Activated T-helper 2 cell treated with anti-CD3 and anti-CD28 coated beads, Interferon-gamma antibody, Interleukin-2, Interleukin-4, amounts not matched to agents 10 μg/mL and 5 μg/mL and 100 μg/mL, durations not matched to agents 14 hours and 24 hours and 36 hours (primary cell): ENCODE measurements around the gene FANCC. TPM values are rescaled to one million over a fixed set of nuclear protein-coding genes. Genes with fewer than 3 reads are reported as not detected.

Experiments used
- DNase-seq: peaks from one replicate; pipeline ENCODE4 v3.0.0; 2021; ENCODE audit warnings: low spot score
- H3K27ac Mint-ChIP-seq: one replicate; pipeline ENCODE4 v1.8.0; 2021; ENCODE audit warnings: mixed read lengths
- H3K27me3 Mint-ChIP-seq: one replicate; pipeline ENCODE4 v1.8.0; 2021; ENCODE audit warnings: low read depth, mixed read lengths
- H3K36me3 Mint-ChIP-seq: one replicate; pipeline ENCODE4 v1.8.0; 2021; ENCODE audit warnings: low read depth, mixed read lengths
- H3K4me1 Mint-ChIP-seq: one replicate; pipeline ENCODE4 v1.8.0; 2021; ENCODE audit warnings: low read depth, mixed read lengths
- H3K4me3 Mint-ChIP-seq: one replicate; pipeline ENCODE4 v1.8.0; 2021; ENCODE audit warnings: low read depth, mild to moderate bottlenecking, moderate library complexity, mixed read lengths
- H3K9me3 Mint-ChIP-seq: one replicate; pipeline ENCODE4 v1.8.0; 2021; ENCODE audit warnings: mixed read lengths
- intact Hi-C: fragments of 100-400 bp; cut with micrococcal nuclease; formaldehyde crosslinking; loops from one replicate; pipeline ENCODE4 v1.15.1; 2023
- total RNA-seq: library from RNA; stranded (reverse); gene quantifications from 2 replicates; pipeline ENCODE4 v1.2.3, GENCODE V29; 2022

FANCC gene
- total RNA-seq, 1 donor from 2014 or later = 16.8 TPM

- H3K4me3 Mint-ChIP-seq = no peak overlapping the region
- no peak overlapping the region for H3K27ac Mint-ChIP-seq
- no peaks in the 10 kb centered on the region for H3K9me3 Mint-ChIP-seq
- H3K36me3 Mint-ChIP-seq = no peaks in the 10 kb centered on the region
- H3K27me3 Mint-ChIP-seq = no peaks in the 10 kb centered on the region
- intact Hi-C loops = no loop called here
- no peaks in the 10 kb centered on the region for H3K4me1 Mint-ChIP-seq
- DNase-seq = no peak
Measured at GRCh38 chr9:95098391-95098921, 219.1 kb downstream of the FANCC start.

- no peaks in the 10 kb centered on the region for H3K9me3 Mint-ChIP-seq
- no peaks in the 10 kb centered on the region for H3K36me3 Mint-ChIP-seq
- no peaks in the 10 kb centered on the region for H3K27me3 Mint-ChIP-seq
- H3K4me1 Mint-ChIP-seq = peaks cover 7% of the 10 kb centered on the region
- DNase-seq = no peak
- intact Hi-C loops = no loop called here
- H3K4me3 Mint-ChIP-seq = no peak overlapping the region
- H3K27ac Mint-ChIP-seq = no peak overlapping the region
Measured at GRCh38 chr9:95097279-95097678, 220.2 kb downstream of the FANCC start.

DNA sequence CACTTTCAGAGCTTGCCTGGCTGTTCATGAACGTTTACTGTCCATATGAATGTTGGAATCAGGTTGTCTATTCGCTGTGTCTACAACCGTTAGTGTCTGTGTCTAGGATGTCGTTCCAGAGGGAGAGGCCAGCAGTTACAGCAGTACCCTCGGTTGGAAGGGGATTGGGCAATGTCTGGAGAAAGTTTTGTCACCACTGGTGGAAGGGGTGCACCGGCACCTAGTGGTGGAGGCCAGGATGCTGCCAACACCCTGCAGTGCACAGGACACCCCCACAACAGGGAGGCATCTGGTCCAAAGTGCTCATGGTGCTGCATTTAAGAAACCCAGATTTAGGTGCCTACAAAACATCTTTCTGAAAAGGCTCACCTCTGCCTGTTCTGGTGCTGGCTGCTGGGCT is 220.7 kb downstream of the FANCC start:
- no peak for DNase-seq
- no peaks in the 10 kb centered on the region for H3K36me3 Mint-ChIP-seq
- no peak overlapping the region for H3K4me3 Mint-ChIP-seq
- no peaks in the 10 kb centered on the region for H3K27me3 Mint-ChIP-seq
- no peak overlapping the region for H3K27ac Mint-ChIP-seq
- peaks cover 7% of the 10 kb centered on the region for H3K4me1 Mint-ChIP-seq
- intact Hi-C loops = no loop called here
- no peaks in the 10 kb centered on the region for H3K9me3 Mint-ChIP-seq

DNA sequence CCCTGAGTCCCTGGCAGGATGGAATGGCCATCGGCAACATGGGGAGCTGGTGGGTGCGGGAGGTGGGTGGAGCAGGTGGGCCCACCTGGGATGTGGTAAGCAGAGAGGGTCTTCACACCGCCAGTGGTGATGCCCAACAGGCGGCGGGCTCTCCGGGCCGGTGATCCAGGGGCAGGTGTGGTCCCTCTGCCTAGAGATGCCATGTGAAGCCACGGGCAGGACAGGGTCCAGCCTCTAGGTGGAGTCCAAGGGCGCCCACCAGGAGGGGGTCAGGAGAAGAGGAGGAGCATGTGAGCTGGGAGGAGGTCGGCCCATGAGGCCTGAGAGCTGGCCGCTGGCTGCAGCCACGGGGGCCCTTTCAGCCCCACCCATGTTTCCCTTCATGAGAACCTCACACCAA is 221.1 kb downstream of the FANCC start:
- H3K27ac Mint-ChIP-seq = no peak overlapping the region
- intact Hi-C loops = no loop called here
- no peak overlapping the region for H3K4me3 Mint-ChIP-seq
- DNase-seq = no peak
- no peaks in the 10 kb centered on the region for H3K9me3 Mint-ChIP-seq
- no peaks in the 10 kb centered on the region for H3K36me3 Mint-ChIP-seq
- H3K4me1 Mint-ChIP-seq = peaks cover 7% of the 10 kb centered on the region
- H3K27me3 Mint-ChIP-seq = no peaks in the 10 kb centered on the region

- DNase-seq = no peak
- Mint-ChIP-seq H3K4me1 (peaks cover 7% of the 10 kb centered on the region), H3K27me3 (no peaks in the 10 kb centered on the region), H3K9me3 (no peaks in the 10 kb centered on the region), H3K36me3 (no peaks in the 10 kb centered on the region), H3K4me3 (no peak overlapping the region), H3K27ac (no peak overlapping the region)
- intact Hi-C loops = no loop called here
Measured at GRCh38 chr9:95095641-95096355, 221.7 kb downstream of the FANCC start.

DNA sequence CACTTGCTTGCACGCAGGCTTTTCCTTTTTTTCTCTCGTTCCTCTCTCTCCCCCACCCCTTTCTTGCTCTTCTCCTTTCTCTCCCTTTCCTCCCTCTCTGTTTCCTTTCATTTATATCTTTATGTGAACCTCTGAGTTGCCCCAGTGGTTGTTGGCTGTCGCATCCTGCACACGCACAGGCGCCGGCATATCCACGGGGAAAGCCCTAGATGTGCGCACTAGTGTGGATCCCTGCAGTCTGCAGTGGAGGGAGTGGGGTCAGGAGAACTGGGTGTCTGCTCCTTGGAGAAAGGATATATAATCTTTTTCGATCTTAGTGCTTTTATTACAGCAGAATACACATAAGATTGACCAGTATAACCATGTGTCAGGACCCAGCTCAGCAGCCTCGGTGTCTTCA is 223.5 kb downstream of the FANCC start:
- Mint-ChIP-seq H3K27me3 (no peaks in the 10 kb centered on the region), H3K9me3 (no peaks in the 10 kb centered on the region), H3K27ac (no peak overlapping the region), H3K4me1 (peaks cover 7% of the 10 kb centered on the region), H3K36me3 (no peaks in the 10 kb centered on the region), H3K4me3 (no peak overlapping the region)
- intact Hi-C loops = no loop called here
- no peak for DNase-seq

DNA sequence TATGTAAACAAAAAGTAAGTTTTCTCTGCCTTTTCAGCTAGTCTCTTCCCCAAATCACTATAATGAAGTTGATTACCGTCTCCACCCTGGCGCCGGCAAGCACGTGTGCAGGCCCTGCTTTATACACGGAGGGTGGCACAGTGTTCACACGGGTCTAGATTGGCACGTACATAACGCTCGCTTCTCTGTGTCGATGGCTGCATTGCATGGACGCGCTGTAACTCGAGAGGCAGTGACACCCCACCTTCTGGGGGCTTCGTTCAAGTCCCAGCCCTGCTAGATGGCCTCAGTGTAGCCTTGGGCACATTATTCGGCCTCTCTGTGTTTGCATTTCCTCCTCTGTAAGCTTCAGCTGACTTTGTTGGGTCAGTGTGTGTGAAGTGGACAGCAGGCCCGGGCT is 223.9 kb downstream of the FANCC start:
- H3K27ac Mint-ChIP-seq = no peak overlapping the region
- no peaks in the 10 kb centered on the region for H3K9me3 Mint-ChIP-seq
- H3K4me1 Mint-ChIP-seq = peaks cover 7% of the 10 kb centered on the region
- no peaks in the 10 kb centered on the region for H3K36me3 Mint-ChIP-seq
- no peaks in the 10 kb centered on the region for H3K27me3 Mint-ChIP-seq
- DNase-seq = no peak
- intact Hi-C loops = no loop called here
- no peak overlapping the region for H3K4me3 Mint-ChIP-seq

DNA sequence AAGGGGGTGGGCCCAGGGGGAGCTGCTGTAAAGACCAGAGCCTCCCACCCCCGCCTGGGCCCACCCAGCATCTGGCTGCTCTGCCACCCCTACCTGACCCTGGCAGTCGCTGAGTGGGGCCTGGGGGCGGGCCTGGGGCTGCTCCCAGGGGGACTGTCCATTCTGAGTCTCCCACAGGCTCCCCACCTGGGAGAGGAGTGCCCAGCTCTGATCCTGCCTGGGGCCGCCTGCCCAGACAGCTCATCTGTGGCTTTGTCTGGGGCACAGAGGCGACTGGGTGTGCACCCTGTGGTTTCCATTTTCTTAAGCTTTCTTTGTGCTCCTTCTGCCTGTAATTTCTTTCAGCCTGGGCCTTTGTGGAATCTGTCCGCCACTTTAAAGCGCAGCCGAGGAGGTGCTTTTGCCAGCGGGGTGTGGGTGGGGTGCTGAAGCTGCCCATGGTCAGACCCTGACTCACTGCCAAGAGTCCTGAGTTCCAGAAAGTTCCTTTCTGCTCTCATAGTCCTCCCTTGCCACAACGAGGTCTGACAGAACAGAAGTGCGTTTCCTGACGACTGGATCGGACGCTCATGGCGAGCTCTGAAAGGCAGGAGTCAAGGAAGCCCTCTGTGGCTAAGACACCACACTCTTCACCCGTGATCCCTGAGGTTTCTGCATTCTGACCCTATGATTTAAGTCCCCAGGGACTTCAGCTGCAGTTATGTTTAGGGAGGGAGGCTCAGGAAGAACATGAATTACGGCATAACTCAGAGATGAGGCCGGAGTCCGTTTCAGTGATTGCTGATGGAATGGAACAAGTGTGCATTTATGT is 225.0 kb downstream of the FANCC start:
- no peak for DNase-seq
- H3K27me3 Mint-ChIP-seq = no peaks in the 10 kb centered on the region
- H3K36me3 Mint-ChIP-seq = peaks cover 3% of the 10 kb centered on the region
- peaks cover 7% of the 10 kb centered on the region for H3K4me1 Mint-ChIP-seq
- H3K27ac Mint-ChIP-seq = no peak overlapping the region
- H3K9me3 Mint-ChIP-seq = no peaks in the 10 kb centered on the region
- intact Hi-C loops = no loop called here
- H3K4me3 Mint-ChIP-seq = no peak overlapping the region

GRCh38 chr9:95091601-95092261 is 225.8 kb downstream of the FANCC start:
- Mint-ChIP-seq H3K36me3 (peaks cover 4% of the 10 kb centered on the region), H3K4me1 (peaks cover 7% of the 10 kb centered on the region), H3K27ac (no peak overlapping the region), H3K9me3 (no peaks in the 10 kb centered on the region), H3K27me3 (no peaks in the 10 kb centered on the region), H3K4me3 (no peak overlapping the region)
- intact Hi-C loops = no loop called here
- no peak for DNase-seq

DNA sequence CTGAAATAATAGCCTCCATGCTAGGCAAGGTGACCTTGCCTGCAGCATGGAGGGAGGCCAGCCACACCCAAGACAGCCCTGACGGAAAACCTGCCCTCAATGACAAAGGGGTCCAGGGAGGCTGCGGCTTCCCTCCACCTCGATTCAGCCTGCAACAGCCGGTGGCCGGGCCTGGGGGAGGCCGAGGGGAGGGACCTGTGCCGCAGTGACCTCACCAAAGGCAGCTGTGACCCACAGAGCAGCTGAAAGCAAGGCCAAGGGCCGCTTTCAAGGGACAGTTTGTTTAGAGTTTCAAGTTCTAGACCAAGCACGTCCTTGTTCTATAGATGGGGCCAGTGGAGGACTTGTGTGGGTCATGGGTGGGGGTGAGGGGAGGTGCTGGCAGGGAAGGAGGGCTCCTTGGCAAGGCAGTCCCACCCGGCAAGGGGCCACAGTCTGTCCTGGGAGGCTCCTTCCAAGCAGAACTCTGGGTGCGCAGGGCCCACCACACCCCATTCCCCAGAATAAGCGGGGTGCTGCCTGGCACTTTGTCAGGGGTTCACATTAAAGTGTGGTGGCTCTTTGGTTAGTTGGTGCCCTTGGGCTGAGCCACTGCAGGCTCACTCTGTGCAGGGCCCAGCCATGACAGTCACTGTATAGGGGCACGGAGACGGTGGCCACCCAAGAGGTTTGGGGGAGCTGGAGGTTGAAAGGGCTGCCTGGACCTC is 226.5 kb downstream of the FANCC start:
- Mint-ChIP-seq H3K4me1 (peaks cover 7% of the 10 kb centered on the region), H3K9me3 (no peaks in the 10 kb centered on the region), H3K36me3 (peaks cover 4% of the 10 kb centered on the region), H3K27me3 (no peaks in the 10 kb centered on the region), H3K27ac (no peak overlapping the region), H3K4me3 (no peak overlapping the region)
- intact Hi-C loops = no loop called here
- no peak for DNase-seq

DNA sequence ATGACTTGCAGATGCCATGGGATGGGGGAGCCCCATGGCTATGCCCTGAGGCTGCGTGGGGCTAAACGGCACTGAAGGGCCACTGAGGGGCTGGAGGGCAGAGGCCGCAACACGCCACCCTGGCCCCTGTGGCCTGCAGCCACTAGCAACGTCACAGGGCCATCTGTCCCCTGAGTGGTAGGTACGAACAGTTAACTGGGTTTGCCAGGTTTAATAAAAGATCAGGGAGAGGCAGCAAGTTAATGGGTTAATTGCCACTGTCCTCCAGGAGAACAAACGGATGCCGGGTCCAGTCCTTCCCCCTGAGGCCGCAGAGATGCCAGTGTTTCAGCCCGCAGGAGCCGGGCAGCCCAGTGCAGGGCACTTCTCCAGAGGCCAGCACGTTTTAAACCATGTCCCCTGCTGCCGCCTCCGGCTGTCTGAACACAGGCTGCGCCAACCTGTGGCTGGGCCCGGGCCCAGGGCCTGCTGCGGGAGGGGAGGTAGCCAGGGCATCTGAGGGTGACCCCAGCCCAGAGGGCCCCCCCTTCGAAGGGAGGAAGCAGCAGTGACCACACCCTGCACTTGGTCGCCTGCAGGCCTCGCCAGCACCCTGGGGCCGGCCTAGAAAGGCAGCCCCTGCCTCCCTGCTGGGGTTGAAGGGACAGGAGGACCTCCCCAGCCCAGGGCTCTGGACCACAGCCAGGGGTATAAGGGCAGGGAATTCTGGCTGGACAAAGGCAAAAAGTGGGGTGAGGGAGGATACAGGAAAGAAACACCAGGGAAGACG is 227.3 kb downstream of the FANCC start:
- no peak for DNase-seq
- Mint-ChIP-seq H3K9me3 (no peaks in the 10 kb centered on the region), H3K36me3 (peaks cover 4% of the 10 kb centered on the region), H3K4me1 (peaks cover 7% of the 10 kb centered on the region), H3K27ac (no peak overlapping the region), H3K27me3 (no peaks in the 10 kb centered on the region), H3K4me3 (no peak overlapping the region)
- intact Hi-C loops = no loop called here
